Measurements from ENCODE around the gene AGPAT4.
"Not testable (repeated sequence)": the region's sequence is repeated elsewhere in the genome, so short reads cannot be mapped to it uniquely, and the experiment has no call there.

Gene AGPAT4

DNA sequence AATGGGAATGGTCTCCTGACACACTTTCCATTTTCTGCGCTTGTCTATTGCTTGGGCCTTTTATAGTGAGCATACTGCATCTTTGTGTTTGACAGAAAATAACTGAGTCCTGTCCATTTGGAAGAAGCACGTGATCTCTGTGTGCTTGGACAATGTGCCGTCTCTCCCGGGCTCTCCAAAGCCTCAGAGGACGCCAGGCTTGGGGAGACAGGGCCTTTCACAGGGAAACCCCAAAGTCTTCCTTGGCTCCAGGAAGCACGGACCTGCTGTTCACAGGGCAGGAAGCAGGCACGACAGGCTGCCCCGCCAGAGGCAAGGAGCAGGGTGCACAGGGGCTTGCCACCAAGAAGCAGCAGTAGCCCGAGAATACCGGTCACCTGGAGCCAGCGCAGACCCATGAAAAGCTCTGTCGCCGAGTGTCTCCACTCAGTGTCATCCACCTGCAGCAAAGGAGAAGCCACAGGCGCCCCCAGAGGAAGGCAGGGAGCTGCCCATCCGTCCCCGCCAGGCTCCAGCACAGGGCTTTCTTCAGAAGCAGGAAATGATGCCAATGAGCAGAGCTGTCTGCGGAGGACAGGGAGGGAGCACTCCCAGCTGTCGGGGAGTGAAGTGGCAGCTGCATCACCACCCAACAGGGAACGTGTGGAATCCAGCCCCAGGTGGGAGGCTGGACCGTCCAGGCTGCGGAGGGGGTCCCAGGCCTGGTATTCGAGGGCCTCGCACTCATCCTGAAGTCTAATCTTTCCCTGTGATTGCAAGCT, 135.1 kb downstream of the AGPAT4 start:
- no peak for DNase-seq (ENCODE audit: low spot score)

DNA sequence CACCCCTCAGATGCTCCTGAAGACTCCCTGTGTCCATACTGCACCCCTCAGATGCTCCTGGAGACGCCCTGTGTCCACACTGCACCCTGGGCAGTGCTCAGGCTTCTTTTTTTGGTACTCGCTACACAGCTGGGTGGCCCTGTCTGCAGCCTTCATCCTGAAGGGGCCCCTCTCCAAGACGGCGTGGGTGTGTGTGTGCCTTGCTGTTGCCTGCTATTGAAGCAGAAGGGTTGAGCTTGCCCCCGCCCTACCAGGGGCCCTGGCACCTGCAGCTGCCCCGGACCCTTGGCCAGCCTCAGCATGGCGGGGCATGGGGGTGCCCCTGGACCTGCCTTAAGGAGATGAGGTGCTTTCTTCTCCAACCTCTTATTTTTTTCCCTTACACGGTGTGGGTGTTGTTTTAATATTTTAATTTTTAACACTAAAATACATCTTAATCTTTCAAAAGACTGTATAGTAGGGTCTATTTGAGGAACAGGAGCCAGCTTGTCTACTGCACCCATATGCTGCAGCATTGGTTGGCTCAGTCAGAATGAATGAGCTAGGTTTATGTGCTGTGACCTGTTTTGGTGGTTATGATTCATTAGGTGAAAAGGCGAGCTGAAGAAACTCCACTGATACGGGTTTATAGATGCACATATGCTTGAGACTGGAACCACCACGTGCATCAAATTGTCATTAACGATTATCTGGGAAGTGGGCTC, 135.9 kb downstream of the AGPAT4 start:
- no peak for DNase-seq (ENCODE audit: low spot score)

GRCh38 chr6:161137320-161137719, 136.5 kb downstream of the AGPAT4 start:
- no peak for DNase-seq (ENCODE audit: low spot score)

DNA sequence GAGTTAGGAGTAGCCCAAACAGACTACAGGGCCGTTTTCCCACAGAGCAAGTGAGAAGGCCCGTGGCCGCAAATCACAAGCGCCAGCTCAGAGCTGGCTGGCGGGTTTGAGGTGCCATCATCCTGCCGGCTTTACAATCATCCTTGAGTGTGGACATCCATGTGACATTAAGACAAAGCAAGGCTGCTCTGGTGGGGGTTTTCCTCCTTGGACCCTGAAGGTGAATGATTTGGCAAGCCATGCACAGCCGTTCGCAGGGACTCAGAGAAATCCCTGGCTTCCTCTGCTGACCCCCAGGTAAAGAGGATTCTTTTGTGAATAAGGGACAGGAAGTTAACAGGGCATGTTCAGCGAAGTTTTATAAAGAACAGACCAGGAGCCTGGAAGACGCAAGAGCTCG, 137.2 kb downstream of the AGPAT4 start:
- DNase-seq (ENCODE audit: low spot score): no peak

DNA sequence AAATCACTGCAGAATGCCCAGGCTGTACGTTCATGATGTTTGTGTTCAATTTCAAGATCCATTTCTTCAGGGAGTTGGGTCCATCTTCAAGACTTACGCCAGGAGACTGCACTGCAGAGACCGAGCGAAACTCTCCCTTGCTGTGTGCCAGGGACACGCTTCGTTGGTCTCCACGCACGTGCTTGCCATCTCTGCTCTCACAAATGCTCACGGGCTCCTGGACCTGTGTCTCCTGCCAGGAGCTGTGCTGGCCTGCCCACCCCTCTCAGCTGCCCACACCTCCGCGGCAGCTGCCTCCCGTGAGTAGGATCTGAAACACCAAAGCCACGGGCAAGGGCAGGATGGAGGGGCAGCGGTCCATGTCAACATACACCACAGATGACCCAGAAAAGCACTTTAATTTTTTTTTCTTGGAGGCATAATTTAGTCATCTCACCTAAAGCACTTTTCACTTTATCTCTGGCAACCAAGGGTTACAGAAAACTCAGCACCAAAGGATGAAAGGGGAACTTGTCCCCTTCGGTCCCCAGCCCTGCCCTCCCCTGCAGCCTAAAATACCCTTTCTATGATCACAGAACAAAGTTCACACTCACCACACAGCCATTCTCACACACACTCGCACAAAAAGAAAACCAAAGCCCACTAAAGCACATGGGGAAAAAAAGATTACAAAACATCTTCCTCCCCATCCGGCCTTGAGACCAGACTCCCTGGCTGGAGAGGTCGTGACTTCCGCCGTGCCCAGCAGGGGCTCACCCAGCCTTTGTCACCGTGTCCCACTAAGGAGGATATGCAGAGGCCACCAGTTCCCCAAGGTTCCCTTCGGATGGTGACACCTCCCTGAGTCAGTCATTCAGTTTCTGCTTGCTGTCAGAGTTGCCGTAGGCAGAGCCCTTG, 137.9 kb downstream of the AGPAT4 start:
- DNase-seq (ENCODE audit: low spot score): no peak

DNA sequence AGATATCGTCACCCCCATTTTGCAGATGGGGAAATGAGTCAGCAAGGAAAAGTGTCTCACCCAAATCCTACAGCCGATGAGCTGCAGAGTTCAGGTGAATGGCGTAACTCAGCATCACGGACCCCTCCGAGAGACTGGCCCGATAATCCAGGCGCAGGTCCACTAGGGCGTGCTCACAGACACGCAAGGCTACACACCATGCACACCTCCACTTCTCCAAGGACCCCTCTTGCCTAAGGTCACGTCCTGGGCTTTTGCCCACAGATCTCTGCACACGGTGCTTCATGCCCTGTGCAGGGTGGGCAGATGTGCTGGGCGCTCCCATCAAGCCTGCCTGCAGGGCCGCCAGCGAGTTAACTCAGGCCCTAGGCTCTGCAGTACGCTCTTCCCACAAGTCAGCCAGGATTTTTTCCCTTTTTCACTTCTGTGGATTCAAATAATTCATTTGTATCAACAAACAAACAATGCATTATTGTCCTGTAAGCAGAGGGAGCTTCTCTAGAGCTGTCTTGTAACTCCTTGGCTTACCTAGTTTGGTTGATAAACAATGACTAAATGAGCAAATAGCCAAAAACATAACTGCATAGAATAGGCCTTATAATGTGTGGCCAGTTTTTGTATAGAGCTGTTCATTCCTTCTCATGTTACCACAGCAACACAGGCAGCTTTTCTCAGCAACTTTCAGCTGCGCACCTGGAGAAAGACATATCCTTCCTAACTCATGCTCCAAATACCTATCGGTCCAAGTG, 139.1 kb downstream of the AGPAT4 start:
- no peak for DNase-seq (ENCODE audit: low spot score)

DNA sequence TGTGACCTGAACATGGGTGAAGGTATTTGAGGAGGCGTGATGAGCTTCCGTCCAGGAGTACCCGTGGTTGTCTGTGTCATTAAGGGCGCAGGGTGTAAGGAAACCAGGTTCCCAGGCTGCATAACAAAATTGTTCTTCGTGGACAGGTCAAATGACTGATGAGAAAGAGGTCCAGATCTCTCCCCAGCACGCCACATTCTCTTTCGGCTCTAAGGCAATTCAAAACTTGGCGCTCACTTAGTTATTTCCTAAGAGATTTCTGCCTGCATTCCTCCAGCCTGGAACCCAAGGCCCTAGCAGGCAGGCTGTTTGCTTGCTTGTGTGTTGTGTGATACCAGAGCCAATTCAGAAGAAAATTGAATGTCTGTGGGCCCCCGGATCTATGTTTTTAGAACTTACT, 139.9 kb downstream of the AGPAT4 start:
- DNase-seq (ENCODE audit: low spot score): no peak

GRCh38 chr6:161132384-161132783, 141.5 kb downstream of the AGPAT4 start:
- DNase-seq (ENCODE audit: low spot score): no peak

DNA sequence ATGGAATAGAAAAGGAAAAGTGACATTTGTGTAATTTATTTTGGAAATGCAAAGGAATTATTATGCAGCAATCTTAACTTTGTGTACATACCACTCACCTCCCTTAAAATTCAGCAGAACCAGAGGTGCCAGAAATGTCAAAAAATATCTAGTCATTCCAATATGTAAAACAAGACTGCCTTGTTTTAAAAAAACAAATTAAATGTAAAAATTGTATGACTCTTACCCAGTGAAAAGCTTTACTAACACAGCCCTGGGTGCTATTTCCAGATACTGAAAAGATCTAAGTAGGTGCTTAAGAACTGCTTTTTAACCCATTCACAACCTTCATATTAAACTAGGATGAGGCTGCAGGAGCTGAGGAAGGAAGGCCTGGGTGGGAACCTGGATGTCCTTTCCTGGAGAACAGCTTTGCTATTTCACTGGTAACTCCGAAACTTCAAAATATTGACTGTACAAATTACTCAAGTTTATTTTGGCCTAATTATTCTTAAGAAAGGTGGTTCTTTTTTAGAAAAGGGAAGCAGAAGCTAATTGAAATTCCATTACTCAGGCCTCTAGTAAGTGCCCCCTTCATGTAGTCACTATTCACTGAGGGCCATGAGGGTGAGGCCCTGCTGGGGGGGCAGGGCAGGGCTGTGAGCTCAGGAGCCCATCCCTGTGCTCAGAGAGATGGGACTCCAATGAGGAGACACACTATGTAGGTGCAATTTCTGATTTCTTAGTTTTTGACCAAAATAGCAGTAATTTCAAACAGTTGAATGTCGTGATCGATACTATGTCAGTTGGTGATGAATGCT, 142.7 kb downstream of the AGPAT4 start:
- DNase-seq (ENCODE audit: low spot score): no peak

GRCh38 chr6:161130541-161130940, 143.3 kb downstream of the AGPAT4 start:
- no peak for DNase-seq (ENCODE audit: low spot score)

DNA sequence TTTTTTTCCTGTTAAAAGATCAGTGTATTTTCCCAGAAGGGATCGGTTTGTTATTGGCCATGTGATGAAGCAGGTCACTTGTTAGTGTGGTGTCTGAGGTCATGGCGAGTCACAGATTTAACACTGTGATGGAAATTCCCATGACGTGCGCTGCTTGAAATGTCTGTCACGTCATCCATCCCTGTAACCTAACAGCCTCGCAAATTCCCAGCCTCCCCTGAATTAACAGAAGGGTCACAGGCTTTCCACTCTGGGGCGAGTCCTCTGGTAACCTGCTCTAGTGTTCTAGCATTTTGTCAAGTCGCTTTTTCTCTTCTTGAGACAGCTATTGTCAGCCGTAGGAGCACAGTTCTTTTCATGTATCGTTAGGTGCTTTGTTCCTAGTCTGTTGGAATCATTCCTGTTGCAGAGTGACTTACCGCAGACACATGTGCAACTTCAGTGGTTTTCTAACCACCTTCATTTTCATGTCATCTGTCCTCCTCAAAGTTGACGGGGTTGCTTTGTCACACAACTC, 145.1 kb downstream of the AGPAT4 start:
- no peak for DNase-seq (ENCODE audit: low spot score)

DNA sequence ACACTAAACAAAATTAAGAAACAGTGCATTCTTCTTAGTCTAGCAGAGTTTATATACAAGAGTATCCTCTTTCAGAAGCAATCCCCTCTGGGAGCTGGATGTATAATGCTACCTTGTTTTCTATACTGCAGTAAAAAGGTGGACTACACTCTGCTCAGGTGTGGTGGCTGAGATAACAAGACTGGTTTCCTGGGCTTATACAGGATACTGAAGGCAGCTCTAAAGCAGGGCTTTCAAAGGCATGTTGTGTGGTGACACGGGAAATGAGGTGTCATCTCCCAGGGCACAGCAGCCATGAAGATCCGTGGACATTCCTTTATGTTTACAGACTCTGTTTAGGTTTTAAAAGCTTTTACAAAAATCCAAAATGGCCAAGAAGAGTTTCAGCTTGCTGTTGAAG, 145.6 kb downstream of the AGPAT4 start:
- no peak for DNase-seq (ENCODE audit: low spot score)

- DNase-seq (ENCODE audit: low spot score): no peak
These were observed 146.7 kb downstream of the AGPAT4 start for GRCh38 chr6:161127071-161127740.

DNA sequence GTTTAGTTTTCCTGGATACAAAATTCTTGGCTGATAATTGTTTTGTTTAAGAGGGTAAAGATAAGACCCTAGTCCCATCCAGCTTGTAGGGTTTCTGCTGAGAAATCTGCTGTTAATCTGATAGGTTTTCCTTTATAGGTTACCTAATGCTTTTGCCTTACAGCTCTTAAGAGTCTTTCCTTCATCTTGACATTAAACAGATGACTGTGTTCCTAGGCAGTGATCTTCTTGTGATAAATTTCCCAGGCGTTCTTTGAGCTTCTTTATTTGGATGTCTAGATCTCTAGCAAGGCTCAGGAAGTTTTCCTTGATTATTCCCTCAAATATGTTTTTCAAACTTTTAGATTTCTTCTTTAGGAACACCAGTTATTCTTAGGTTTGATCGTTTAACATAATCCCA, 148.3 kb downstream of the AGPAT4 start:
- DNase-seq (ENCODE audit: low spot score): no peak

GRCh38 chr6:161123319-161123718, 150.5 kb downstream of the AGPAT4 start:
- not testable (repeated sequence) for DNase-seq (ENCODE audit: low spot score)

DNA sequence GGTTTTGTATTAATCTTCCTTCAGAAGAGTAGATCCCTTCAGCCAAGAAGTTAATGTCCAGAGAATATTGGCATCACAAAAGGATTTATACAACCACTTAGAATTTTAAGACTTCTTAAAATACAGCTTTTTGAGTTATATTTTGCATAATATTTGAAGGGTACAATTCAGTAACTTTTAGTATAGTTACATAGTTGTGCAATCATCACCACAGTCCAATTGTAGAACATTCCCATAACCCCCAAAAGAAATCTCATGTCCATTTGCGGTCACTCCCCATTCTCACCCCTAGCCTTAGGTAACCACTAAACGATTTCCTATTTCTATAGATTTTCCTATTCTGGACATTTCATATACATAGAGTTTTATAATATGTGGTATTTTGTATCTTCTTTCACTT, 155.9 kb downstream of the AGPAT4 start:
- no peak for DNase-seq (ENCODE audit: low spot score)

GRCh38 chr6:161117308-161117707, 156.6 kb downstream of the AGPAT4 start:
- DNase-seq (ENCODE audit: low spot score): no peak

GRCh38 chr6:161116554-161116953, 157.3 kb downstream of the AGPAT4 start:
- no peak for DNase-seq (ENCODE audit: low spot score)

DNA sequence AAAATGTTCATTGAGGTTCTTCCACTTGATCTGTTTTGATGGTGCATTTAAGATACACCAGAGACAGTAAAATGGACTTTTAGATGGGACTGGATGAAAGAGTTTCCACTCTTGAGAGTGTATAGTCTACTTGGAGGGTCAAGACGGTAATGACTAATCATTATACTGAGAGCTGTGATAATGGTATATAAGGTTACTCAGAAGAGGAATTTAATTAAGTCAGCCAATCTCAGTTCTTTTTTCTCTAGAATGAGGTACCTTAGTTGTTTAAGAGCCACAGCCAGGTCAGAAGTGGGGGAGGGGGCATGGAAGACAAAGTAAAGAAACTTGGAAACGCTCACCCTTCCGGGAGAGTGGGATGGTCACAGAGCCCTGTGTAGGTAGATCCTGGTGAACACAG, 158.4 kb downstream of the AGPAT4 start:
- no peak for DNase-seq (ENCODE audit: low spot score)

GRCh38 chr6:161111261-161111660, 162.6 kb downstream of the AGPAT4 start:
- DNase-seq (ENCODE audit: low spot score): no peak

Measured in iPS-NIHi11 (cell line).